Nucleus accumbens (tissue), 56 donors: ENCODE data around the gene VKORC1L1.
"Not testable (repeated sequence)": the region's sequence is repeated elsewhere in the genome, so short reads cannot be mapped to it uniquely, and the experiment has no call there.

Source experiments
- DNase-seq, 56 donors: peaks; one replicate each; lab custom pipeline; 2025; lab: John Stamatoyannopoulos, UW

The VKORC1L1 gene

DNA sequence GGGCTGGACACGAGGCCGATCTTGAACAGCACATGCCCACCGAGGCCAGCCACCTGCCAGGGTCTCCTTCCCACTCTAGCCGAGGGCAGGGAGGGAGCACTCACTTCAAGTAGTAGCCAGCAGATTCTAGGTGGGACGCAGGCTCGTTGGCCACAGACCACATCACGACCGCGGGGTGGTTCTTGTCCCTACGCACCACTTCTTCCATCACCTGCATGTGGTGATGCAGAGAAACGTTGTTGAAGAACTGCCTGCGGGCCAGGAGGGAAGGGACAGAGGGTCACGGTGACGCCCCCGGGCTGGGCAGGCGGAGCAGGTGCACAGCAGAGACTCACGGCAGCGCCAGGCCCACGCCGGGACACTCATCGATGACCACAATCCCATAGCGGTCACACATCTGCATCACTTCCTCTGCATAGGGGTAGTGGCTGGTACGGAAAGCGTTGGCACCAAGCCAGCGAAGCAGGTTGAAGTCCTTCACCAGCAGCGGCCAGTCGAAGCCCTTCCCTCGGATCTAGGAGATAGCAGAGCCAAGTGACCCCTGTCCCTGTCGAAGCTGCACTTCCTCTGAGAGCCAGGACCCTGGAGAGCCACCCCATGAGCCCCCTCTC lies 101.4 kb downstream of the VKORC1L1 start:
- no peak for DNase-seq

- no peak for DNase-seq
Observed at GRCh38 chr7:65974876-65975275, 102.0 kb downstream of the VKORC1L1 start.

DNA sequence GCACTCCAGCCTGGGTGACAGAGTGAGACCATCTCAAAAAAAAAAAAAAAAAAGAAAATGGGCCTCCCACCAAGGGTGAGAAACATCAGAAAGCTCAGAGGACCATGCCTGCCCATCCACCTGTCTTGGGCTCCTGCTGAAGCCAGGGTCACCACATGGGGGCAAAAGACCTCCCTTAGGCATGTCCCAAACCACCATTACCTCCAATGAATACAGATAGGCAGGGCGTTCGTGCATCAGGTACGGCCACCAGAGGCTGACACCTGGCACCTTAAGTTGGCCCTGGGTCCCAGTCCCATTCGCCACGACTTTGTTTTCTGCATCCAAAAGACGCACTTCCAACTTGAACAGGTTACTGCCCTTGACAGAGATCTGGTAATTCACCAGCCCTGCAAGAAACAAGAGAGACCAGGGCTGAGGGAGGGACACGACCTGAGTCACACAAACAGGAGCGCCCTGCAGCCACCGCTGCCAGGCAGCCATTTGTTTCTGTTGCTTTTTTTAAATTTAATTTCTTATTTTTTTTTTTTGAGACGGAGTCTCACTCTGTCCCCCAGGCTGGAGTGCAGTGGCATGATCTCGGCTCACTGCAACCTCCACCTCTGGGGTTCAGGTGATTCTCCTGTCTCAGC lies 103.1 kb downstream of the VKORC1L1 start:
- DNase-seq = no peak

- no peak for DNase-seq
Observed at GRCh38 chr7:65976659-65977196, 103.9 kb downstream of the VKORC1L1 start.

DNA sequence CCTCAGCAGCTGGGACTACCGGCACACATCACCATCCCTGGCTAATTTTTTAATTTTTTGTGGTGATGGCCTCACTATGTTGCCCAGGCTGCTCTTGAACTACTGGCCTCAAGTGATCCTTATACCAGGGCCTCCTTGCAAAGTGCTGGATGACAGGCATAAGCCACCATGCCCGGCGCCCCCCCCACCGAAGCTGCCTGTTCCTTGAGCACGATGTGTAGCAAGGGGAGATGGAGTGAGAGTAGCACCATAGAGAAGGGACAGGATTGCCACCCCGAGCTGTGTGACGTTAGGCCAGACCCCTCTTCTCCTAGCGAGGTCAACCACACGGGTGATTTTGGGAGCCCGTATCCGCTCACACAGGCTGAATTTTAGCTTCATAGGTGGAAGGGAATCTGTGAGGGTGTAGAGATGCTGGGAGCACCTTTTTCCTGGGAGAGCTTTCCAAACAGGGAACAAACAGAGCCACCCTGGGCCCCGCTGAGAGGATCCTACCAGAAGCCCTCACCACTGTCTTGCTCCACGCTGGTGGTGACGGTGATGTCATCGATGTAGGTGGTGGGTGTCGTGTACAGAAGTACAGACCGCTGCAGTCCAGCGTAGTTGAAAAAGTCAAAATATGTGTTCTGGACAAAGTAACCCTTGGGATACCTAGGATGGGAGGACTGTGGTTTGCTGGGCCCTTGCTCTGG lies 106.2 kb downstream of the VKORC1L1 start:
- DNase-seq = no peak

DNA sequence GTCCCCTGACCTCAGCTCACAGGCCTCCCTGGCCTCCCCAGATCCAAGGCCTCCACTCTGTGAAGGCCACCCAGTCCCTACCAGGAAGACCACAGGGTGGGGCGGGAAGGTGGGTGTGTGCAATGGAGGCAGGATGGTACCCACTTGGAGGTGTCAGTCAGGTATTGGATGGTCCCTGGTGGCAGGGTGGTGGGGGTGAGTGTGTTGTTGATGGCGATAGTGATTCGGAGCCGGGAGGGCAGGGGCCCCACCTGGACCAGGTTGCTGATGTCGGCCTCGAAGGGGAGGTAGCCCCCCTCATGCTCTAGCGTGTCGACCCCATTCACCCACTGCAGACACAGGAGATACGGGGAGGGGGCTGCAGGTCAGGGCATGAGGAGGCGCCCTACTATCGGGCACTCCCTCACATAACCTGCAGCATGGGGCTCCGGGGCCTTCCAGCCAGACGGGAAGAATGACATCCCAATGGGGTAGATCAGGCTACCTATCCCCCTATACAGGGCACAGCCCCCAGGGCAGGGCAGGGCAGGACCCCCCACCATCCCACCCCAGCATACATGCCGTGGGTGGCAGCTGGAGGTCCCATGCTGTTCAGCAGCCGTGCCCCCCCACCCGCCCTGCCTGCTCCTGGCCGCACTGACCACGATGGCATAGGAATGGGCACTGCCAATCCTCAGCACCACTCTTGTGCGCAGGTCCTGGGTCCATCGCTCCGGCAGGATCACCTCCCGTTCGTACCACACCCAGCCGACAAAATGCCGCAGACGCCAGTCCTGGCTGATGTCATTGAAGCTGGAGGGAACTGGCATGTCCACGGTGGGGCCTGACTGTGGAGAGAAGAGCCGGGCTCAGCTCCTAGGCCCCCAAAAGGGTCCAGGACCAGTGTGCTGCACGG lies 107.0 kb downstream of the VKORC1L1 start:
- no peak for DNase-seq

DNA sequence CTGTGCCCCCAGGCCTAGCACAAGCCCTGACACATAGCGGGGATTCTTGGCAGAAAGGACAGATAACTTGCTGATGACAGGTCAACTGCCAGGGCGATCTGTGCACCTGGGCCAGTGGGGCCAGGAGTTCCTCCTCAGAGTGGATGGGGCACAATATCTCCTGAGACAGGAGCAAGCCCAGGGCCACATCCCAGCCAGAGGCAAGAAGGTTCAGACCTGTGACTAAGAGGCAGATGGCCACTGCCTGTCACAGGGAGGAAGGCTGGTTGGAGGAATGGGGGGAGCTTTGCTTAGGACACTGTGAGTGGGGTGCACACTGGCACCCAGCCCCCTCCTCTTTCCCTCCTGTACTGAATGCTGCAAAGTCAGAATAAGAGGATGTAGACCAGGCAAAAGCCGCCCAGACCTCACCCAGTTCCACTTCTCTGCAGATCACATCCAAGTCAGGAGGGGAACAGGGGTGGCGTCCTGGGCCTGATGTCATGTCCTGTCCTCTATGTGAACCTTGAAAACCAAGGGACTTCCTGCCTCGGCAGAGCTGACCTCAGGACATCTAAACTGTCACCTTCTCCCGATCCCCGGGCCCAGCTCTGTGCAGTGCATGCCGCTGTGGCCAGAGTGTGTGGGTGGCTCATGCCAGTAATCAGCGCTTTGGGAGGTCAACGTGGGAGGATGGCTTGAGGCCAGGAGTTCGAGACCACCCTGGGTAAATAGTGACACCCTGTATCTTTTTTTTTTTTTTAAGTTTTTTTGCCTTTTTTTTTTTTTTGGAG lies 107.8 kb downstream of the VKORC1L1 start:
- DNase-seq = peak in 11 of 56 donors; percentile 0 to 23 (median 14)

- DNase-seq = peak; percentile 28 to 95 (median 86)
Observed at GRCh38 chr7:65981965-65982792, 109.3 kb downstream of the VKORC1L1 start, which contains the start of gene GUSB. GUSB (minus strand) TSS chr7:65982213; CDS start chr7:65982183, 30 bp downstream.

DNA sequence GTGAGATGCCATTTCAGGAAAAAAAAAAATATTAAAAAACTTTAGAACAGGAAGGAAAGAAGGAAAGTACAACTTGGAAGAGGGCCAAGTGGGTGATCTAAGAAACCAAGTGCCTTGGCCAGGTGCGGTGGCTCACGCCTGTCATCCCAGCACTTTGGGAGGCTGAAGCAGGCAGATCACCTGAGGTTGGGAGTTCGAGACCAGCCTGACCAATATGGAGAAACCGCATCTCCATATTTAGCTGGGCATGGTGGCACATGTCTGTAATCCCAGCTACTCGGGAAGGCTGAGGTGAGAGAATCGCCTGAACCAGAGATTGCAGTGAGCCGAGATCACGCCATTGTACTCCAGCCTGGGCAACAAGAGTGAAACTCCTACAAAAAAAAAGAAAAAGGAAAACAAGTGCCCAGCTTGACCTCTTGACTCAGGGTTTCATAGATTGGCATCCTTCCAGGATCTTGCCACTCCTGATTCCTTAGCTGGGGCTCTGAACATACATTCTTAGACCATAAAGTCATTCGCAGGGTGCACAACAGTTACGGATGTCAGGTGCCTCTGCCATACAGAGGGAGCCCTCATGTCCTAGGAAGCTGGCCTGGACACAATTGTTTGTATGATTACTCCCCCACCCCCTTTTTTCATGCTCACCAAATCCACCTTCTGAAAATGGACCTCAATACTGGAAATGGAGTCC lies 111.2 kb downstream of the VKORC1L1 start:
- DNase-seq = no peak

- DNase-seq = no peak
Observed at GRCh38 chr7:65988084-65988483, 115.2 kb downstream of the VKORC1L1 start.

DNA sequence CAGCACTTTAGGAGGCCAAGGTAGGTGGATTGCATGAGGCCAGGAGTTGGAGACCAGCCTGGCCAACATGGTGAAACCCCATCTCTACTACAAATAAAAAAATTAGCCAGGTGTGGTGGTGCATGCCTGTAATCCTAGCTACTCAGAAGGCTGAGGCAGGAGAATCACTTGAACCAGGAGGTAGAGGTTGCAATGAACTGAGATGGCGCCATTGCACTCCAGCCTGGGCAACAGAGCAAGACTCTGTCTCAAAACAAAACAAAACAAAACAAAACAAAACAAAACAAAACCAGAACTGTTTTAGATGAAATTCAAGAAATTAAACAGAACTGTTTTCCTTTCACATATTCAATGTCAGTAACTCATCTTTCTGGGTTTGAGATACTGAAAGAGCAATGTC lies 115.6 kb downstream of the VKORC1L1 start:
- DNase-seq = not testable (repeated sequence)

- DNase-seq = no peak
Observed at GRCh38 chr7:65989694-65990080, 116.8 kb downstream of the VKORC1L1 start.

GRCh38 chr7:65991829-65992228 lies 119.0 kb downstream of the VKORC1L1 start:
- not testable (repeated sequence) for DNase-seq

DNA sequence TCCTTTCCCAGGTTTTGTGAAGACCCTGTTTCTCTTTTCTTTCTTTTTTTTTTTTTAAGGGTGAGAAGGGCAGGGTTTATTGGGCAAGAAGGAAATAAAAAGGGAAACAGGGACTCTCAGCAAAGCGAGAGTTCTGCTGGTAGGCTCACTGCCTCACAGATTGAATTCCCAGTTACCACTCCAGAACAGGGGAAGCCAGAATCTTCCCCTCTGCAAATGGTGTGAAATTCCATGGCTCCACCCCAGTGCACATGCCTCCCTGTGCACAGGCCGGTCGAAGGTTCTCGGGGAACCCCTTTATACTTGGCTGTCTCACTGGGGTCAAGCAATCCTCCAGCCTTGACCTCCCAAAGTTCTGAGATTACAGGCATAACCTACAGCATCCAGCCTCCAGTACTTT lies 119.7 kb downstream of the VKORC1L1 start:
- no peak for DNase-seq

DNA sequence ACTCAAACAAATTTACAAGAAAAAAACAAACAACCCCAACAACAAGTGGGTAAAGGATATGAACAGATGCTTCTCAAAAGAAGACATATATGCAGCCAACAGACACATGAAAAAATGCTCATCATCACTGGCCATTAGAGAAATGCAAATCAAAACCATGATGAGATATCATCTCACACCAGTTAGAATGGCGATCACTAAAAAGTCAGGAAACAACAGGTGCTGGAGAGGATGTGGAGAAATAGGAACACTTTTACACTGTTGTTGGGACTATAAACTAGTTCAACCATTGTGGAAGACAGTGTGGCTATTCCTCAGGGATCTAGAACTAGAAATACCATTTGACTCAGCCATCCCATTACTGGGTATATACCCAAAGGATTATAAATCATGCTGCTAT lies 122.1 kb downstream of the VKORC1L1 start:
- not testable (repeated sequence) for DNase-seq

DNA sequence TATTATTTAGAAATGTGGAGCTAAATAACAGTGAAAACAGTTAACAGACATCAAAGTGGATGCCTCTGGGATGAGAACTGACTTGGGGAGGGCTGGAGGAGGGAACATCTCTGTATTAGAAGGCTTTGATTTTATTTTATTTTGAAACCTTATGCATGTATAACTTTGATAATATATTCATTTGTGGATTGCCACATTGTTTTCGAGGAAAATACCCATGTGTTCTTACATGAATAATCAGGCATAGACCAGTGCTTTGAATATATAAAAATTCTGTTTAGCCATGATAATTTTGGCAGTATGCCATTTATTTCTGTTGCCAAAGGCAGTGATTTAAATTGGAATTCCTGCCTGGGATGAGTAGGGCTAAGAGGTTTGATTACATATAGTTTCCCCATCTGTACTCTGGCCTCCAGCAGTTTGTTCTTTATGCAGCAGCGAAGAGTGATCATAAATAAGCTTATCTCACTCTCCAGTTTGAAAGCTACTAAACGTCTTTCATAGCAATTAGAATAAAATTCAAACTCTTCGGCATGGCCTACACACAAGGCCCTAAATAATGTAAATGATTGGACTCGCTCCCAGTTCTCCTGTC lies 128.0 kb downstream of the VKORC1L1 start:
- DNase-seq = not testable (repeated sequence)

DNA sequence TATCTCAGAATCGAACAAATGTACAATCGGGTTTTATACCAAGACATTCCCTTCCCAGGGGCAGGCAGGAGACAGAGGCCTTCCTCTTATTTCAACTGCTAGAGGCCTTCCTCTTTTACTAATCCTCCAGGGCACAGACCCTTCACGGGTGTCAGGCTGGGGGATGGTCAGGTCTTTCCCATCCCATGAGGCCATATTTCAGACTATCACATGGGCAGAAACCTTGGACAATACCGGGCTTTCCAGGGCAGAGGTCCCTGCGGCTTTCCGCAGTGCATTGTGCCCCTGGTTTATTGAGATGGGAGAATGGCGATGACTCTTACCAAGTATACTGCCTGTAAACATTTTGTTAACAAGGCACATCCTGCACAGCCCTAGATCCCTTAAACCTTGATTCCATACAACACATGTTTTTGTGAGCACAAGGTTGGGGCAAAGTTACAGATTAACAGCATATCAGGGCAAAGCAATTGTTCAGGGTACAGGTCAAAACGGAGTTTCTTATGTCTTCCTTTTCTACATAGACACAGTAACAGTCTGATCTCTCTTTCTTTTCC lies 132.3 kb downstream of the VKORC1L1 start:
- DNase-seq = not testable (repeated sequence)
